ENCODE results near the gene CCK.

GRCh38 chr3:42262525-42262924 is 3.5 kb downstream of the CCK start:
- TF ChIP-seq EZH2 (optimal IDR thresholded peaks at IDR 0.05; ENCODE audit: low read depth, low read length): no peak
- TF ChIP-seq CTCF (IDR thresholded peaks at IDR 0.05; ENCODE audit: low read length): no peak
- TF ChIP-seq EZH2phosphoT487 (IDR thresholded peaks at IDR 0.05; ENCODE audit: low read length): no peak
